Skeletal muscle satellite cell (primary cell): ENCODE data around the gene TUBB3.
A peak's percentile ranks its signal among the peaks of the same experiment; 100 is the strongest.
"Not testable (repeated sequence)": the region's sequence is repeated elsewhere in the genome, so short reads cannot be mapped to it uniquely, and the experiment has no call there.

Experiments used
- H3K27me3 ChIP-seq: 2 replicates; pipeline ENCODE4 v1.7.0; 2013; ENCODE audit warnings: low read length; ENCODE audit not compliant: control insufficient read depth, insufficient read depth
- H3K36me3 ChIP-seq: 2 replicates; pipeline ENCODE4 v1.7.0; 2013; ENCODE audit warnings: mild to moderate bottlenecking, control low read depth, low read length; ENCODE audit not compliant: insufficient read depth
- H3K4me1 ChIP-seq: 2 replicates; pipeline ENCODE4 v1.7.0; 2013; ENCODE audit warnings: low read length; ENCODE audit not compliant: control insufficient read depth, insufficient read depth
- H3K4me2 ChIP-seq: 2 replicates; pipeline ENCODE4 v1.7.0; 2013; ENCODE audit warnings: mild to moderate bottlenecking, low read length
- H3K4me3 ChIP-seq: 2 replicates; pipeline ENCODE4 v1.7.0; 2013; ENCODE audit warnings: low read length
- H3K9ac ChIP-seq: 2 replicates; pipeline ENCODE4 v1.7.0; 2013; ENCODE audit warnings: mild to moderate bottlenecking, low read depth, low read length, moderate library complexity
- H3K9me3 ChIP-seq: replicated peaks from 2 replicates; pipeline ENCODE4 v1.7.0; 2013; ENCODE audit warnings: mild to moderate bottlenecking, control low read depth, low read length

The TUBB3 gene

GRCh38 chr16:89965447-89966225 is 42.5 kb downstream of the TUBB3 start:
- no peaks in the 10 kb centered on the region for H3K27me3 ChIP-seq
- H3K4me3 ChIP-seq: no peak overlapping the region
- H3K4me2 ChIP-seq: no peak overlapping the region
- no peak overlapping the region for H3K9ac ChIP-seq
- no peaks in the 10 kb centered on the region for H3K9me3 ChIP-seq
- no peaks in the 10 kb centered on the region for H3K4me1 ChIP-seq
- H3K36me3 ChIP-seq: peaks cover 16% of the 10 kb centered on the region

- no peak overlapping the region for H3K9ac ChIP-seq
- no peak overlapping the region for H3K4me3 ChIP-seq
- peaks cover 9% of the 10 kb centered on the region for H3K4me1 ChIP-seq
- no peaks in the 10 kb centered on the region for H3K27me3 ChIP-seq
- no peak overlapping the region for H3K4me2 ChIP-seq
- H3K36me3 ChIP-seq: peaks cover 19% of the 10 kb centered on the region
- no peaks in the 10 kb centered on the region for H3K9me3 ChIP-seq
These were observed 43.6 kb downstream of the TUBB3 start for GRCh38 chr16:89966756-89967155.

GRCh38 chr16:89967436-89967835 is 44.3 kb downstream of the TUBB3 start:
- H3K27me3 ChIP-seq, H3K4me2 ChIP-seq, H3K4me3 ChIP-seq, H3K9ac ChIP-seq, H3K9me3 ChIP-seq: not testable (repeated sequence)
- H3K4me1 ChIP-seq: peaks cover 14% of the 10 kb centered on the region
- H3K36me3 ChIP-seq: peaks cover 19% of the 10 kb centered on the region

GRCh38 chr16:89968074-89968473 is 44.9 kb downstream of the TUBB3 start:
- H3K9ac ChIP-seq, H3K4me3 ChIP-seq, H3K9me3 ChIP-seq, H3K4me2 ChIP-seq, H3K27me3 ChIP-seq: not testable (repeated sequence)
- H3K36me3 ChIP-seq: peaks cover 15% of the 10 kb centered on the region
- peaks cover 14% of the 10 kb centered on the region for H3K4me1 ChIP-seq

- no peaks in the 10 kb centered on the region for H3K9me3 ChIP-seq
- H3K36me3 ChIP-seq: peaks cover 13% of the 10 kb centered on the region
- no peak overlapping the region for H3K9ac ChIP-seq
- H3K4me1 ChIP-seq: peaks cover 22% of the 10 kb centered on the region
- no peak overlapping the region for H3K4me2 ChIP-seq
- H3K27me3 ChIP-seq: no peaks in the 10 kb centered on the region
- H3K4me3 ChIP-seq: no peak overlapping the region
These were observed 46.7 kb downstream of the TUBB3 start for GRCh38 chr16:89969741-89970410.

GRCh38 chr16:89971495-89972243 is 48.5 kb downstream of the TUBB3 start:
- peaks cover 22% of the 10 kb centered on the region for H3K4me1 ChIP-seq
- peak overlapping the region; percentile 96 for H3K4me3 ChIP-seq
- peak overlapping the region; percentile 94 for H3K4me2 ChIP-seq
- H3K27me3 ChIP-seq: no peaks in the 10 kb centered on the region
- peaks cover 13% of the 10 kb centered on the region for H3K36me3 ChIP-seq
- no peaks in the 10 kb centered on the region for H3K9me3 ChIP-seq
- H3K9ac ChIP-seq: peak overlapping the region; percentile 98

- H3K4me3 ChIP-seq: peak overlapping the region; percentile 96
- peak overlapping the region; percentile 98 for H3K9ac ChIP-seq
- H3K9me3 ChIP-seq: no peaks in the 10 kb centered on the region
- no peaks in the 10 kb centered on the region for H3K27me3 ChIP-seq
- peaks cover 11% of the 10 kb centered on the region for H3K36me3 ChIP-seq
- peaks cover 22% of the 10 kb centered on the region for H3K4me1 ChIP-seq
- H3K4me2 ChIP-seq: peak overlapping the region; percentile 94
These were observed 49.4 kb downstream of the TUBB3 start for GRCh38 chr16:89972244-89973234.

- peak overlapping the region; percentile 98 for H3K9ac ChIP-seq
- no peaks in the 10 kb centered on the region for H3K27me3 ChIP-seq
- no peaks in the 10 kb centered on the region for H3K9me3 ChIP-seq
- H3K4me3 ChIP-seq: peak overlapping the region; percentile 96
- peaks cover 22% of the 10 kb centered on the region for H3K4me1 ChIP-seq
- peak overlapping the region; percentile 94 for H3K4me2 ChIP-seq
- H3K36me3 ChIP-seq: peaks cover 16% of the 10 kb centered on the region
These were observed 50.1 kb downstream of the TUBB3 start for GRCh38 chr16:89973235-89973634.

GRCh38 chr16:89973654-89974335 is 50.7 kb downstream of the TUBB3 start:
- H3K4me1 ChIP-seq: peaks cover 22% of the 10 kb centered on the region
- H3K9ac ChIP-seq: peak overlapping the region; percentile 98
- no peaks in the 10 kb centered on the region for H3K27me3 ChIP-seq
- peaks cover 19% of the 10 kb centered on the region for H3K36me3 ChIP-seq
- H3K4me3 ChIP-seq: peak overlapping the region; percentile 96
- H3K4me2 ChIP-seq: peak overlapping the region; percentile 94
- H3K9me3 ChIP-seq: no peaks in the 10 kb centered on the region

GRCh38 chr16:89974870-89975269 is 51.7 kb downstream of the TUBB3 start:
- peaks cover 24% of the 10 kb centered on the region for H3K36me3 ChIP-seq
- H3K9me3 ChIP-seq: no peaks in the 10 kb centered on the region
- H3K4me1 ChIP-seq: peaks cover 22% of the 10 kb centered on the region
- H3K9ac ChIP-seq: no peak overlapping the region
- H3K4me3 ChIP-seq: no peak overlapping the region
- no peaks in the 10 kb centered on the region for H3K27me3 ChIP-seq
- H3K4me2 ChIP-seq: peak overlapping the region; percentile 32
